Purkinje cell (primary cell): ENCODE data around the gene WDR59. TPM values are rescaled to one million over a fixed set of nuclear protein-coding genes. Genes with fewer than 3 reads are reported as not detected.

Source experiments
- polyA plus RNA-seq: library from polyadenylated mRNA; unstranded; fragments of >200 nt; fragmentation: Nextera tagmentation; gene quantifications from 2 replicates; pipeline ENCODE4 v1.2.1, GENCODE V29; 2014

The WDR59 gene, protein sequence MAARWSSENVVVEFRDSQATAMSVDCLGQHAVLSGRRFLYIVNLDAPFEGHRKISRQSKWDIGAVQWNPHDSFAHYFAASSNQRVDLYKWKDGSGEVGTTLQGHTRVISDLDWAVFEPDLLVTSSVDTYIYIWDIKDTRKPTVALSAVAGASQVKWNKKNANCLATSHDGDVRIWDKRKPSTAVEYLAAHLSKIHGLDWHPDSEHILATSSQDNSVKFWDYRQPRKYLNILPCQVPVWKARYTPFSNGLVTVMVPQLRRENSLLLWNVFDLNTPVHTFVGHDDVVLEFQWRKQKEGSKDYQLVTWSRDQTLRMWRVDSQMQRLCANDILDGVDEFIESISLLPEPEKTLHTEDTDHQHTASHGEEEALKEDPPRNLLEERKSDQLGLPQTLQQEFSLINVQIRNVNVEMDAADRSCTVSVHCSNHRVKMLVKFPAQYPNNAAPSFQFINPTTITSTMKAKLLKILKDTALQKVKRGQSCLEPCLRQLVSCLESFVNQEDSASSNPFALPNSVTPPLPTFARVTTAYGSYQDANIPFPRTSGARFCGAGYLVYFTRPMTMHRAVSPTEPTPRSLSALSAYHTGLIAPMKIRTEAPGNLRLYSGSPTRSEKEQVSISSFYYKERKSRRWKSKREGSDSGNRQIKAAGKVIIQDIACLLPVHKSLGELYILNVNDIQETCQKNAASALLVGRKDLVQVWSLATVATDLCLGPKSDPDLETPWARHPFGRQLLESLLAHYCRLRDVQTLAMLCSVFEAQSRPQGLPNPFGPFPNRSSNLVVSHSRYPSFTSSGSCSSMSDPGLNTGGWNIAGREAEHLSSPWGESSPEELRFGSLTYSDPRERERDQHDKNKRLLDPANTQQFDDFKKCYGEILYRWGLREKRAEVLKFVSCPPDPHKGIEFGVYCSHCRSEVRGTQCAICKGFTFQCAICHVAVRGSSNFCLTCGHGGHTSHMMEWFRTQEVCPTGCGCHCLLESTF
- 19.5 and 30.5 TPM in 2 replicates for polyA plus RNA-seq

DNA sequence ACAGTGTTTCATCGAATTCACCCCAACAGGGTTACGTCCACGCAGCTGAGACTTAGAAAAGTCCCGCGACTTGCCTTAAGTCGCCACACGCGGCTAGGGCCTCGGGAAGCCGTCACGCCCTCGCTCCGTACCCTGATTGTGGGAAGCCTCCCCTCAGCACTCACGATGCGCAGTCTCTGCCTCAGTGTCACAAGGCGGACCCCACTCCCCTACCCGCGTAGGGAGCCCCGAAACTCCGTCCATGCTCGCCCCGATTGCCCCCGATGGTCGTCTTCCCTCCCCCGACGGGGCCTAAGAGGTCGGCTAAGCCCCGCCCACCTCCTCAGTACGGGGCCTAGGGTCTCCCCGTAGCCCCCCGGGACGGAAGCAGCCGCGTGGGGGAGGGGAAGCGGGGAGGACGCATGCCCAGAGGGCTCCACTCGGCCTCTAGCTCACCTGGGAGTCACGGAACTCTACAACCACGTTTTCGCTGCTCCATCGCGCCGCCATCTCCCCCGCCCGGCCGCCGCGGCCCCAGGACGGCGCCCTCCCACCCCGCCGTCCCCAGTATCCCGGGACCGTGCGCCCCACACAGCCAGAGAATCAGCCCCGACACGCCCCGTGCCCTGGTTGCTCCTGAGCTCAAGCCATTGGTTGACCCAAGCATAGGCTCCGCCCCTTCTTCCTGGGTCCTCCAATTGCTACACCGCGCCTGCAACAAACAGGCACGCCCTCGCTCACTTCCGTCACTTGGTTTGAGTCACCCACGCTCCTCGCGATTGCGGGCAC, at the start of gene WDR59:
Gene WDR59 (minus strand): TSS at position 595 of the 768 bp plus-strand sequence. CDS start 106 bp downstream, at position 489.

DNA sequence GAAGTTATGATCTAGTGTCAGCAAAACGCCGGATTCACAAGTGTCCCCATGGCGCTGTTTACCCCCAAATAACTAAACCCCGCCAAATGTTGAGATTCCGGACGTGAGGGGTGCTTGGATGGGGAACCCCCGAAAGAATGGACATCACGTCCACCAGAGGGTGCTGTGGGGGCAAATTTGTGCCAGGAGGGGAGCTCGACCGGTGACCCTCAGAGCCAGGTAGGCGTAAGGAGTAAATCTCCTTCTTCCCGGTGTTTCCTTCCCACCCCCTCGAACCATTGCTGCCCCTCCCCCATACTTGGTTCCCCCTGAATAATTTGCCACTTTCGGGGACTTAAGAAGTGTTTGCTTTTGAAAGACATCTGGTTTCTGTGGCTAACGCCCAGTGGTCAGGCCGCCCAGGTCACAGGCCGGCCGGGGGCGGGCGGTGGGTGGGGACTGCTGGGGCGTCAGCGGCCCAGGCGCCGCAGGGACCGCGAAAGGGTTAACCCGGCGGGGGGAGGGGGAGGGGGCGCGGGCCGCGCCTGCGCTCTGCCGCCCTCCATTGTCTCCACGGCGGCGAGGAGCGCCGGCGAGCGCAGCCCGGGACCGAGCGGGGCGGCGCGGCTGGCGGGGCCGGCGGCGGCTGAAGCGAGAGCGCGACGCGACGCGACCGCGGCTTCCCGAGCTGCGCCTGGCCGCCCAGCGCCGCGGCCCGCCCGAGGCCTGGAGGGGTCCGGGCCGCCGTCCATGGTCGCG, 13.7 kb upstream of the WDR59 start, which contains the start of gene ZNRF1:
Gene ZNRF1 (plus strand): TSS at position 544 of the 738 bp plus-strand sequence. CDS start 648 bp downstream, outside the sequence.

Other genes starting within 250 kb of the WDR59 start
- not detected in 2 replicates for gene FA2H, start 210.3 kb downstream of the WDR59 start, polyA plus RNA-seq
- gene ZNRF1, start 13.9 kb upstream of the WDR59 start, polyA plus RNA-seq = 36.6 and 48.2 TPM in 2 replicates
- gene LDHD, start 131.7 kb upstream of the WDR59 start, polyA plus RNA-seq = 0.27 TPM in 1 of 2 replicates, not detected in the other
- gene ZFP1, start 163.4 kb upstream of the WDR59 start, polyA plus RNA-seq = 11.0 and 18.0 TPM in 2 replicates
- gene CTRB2, start 222.0 kb upstream of the WDR59 start, polyA plus RNA-seq = 0.45 TPM in 1 of 2 replicates, not detected in the other
- 1.4 TPM in 1 of 2 replicates, not detected in the other for gene CTRB1, start 233.9 kb upstream of the WDR59 start, polyA plus RNA-seq